Breast epithelium (tissue), 3 donors: ENCODE results near the gene TSBP1.

Experiments
- CTCF ChIP-seq, 3 donors: fragments of 450-650 bp; IDR thresholded peaks; one replicate each; pipeline ENCODE4 v1.5.1; 2016 to 2017; ENCODE audit warnings: antibody characterized with exemption in 3 of 3, mild to moderate bottlenecking in 3 of 3, moderate library complexity in 3 of 3
- POLR2A ChIP-seq: fragments of 450-650 bp; IDR thresholded peaks from one replicate; pipeline ENCODE4 v1.6.1; 2016; ENCODE audit warnings: antibody characterized with exemption, mild to moderate bottlenecking, moderate library complexity
- POLR2AphosphoS5 ChIP-seq, 3 donors: sonication (generic); formaldehyde crosslinking; IDR thresholded peaks; one replicate each; pipeline ENCODE4 v1.6.1; 2017; ENCODE audit warnings: antibody characterized with exemption in 3 of 3

GRCh38 chr6:32371229-32371628 lies 474 bp downstream of the TSBP1 start:
- TF ChIP-seq CTCF (IDR thresholded peaks at IDR 0.05) = no peak
- no peak for TF ChIP-seq POLR2AphosphoS5 (IDR thresholded peaks at IDR 0.05)
- TF ChIP-seq POLR2A = no peak
